Activated CD4-positive, alpha-beta T cell treated with anti-CD3 and anti-CD28 coated beads for 48 hours (primary cell): ENCODE results near the gene PDE4B.
A peak's percentile ranks its signal among the peaks of the same experiment; 100 is the strongest.

Experiments used
- DNase-seq: peaks from one replicate; pipeline ENCODE4 v3.0.0-alpha.2; 2020

PDE4B gene

GRCh38 chr1:66270119-66270812, 477.6 kb downstream of the PDE4B start:
- DNase-seq: no peak

GRCh38 chr1:66271216-66271903, 478.7 kb downstream of the PDE4B start:
- peak; percentile 74 for DNase-seq

GRCh38 chr1:66271904-66272254, 479.2 kb downstream of the PDE4B start:
- DNase-seq: no peak

GRCh38 chr1:66273656-66274055, 481.0 kb downstream of the PDE4B start:
- DNase-seq: no peak

GRCh38 chr1:66274634-66275033, 481.9 kb downstream of the PDE4B start:
- DNase-seq: no peak

- DNase-seq: no peak
Measured at GRCh38 chr1:66275083-66275482, 482.4 kb downstream of the PDE4B start.

GRCh38 chr1:66275601-66276023, 482.9 kb downstream of the PDE4B start:
- DNase-seq: peak; percentile 32

- peak; percentile 24 for DNase-seq
Measured at GRCh38 chr1:66276218-66276617, 483.5 kb downstream of the PDE4B start.

GRCh38 chr1:66278260-66279021, 485.7 kb downstream of the PDE4B start:
- DNase-seq: no peak

- DNase-seq: no peak
Measured at GRCh38 chr1:66281808-66282207, 489.1 kb downstream of the PDE4B start.

GRCh38 chr1:66282343-66282852, 489.7 kb downstream of the PDE4B start:
- DNase-seq: peak; percentile 78

GRCh38 chr1:66282891-66283621, 490.4 kb downstream of the PDE4B start:
- no peak for DNase-seq

- DNase-seq: peak; percentile 45
Measured at GRCh38 chr1:66283622-66284041, 490.9 kb downstream of the PDE4B start.

- DNase-seq: no peak
Measured at GRCh38 chr1:66284746-66285145, 492.1 kb downstream of the PDE4B start.

GRCh38 chr1:66285618-66286270, 493.0 kb downstream of the PDE4B start:
- no peak for DNase-seq

GRCh38 chr1:66286307-66286706, 493.6 kb downstream of the PDE4B start:
- no peak for DNase-seq

- peak; percentile 46 for DNase-seq
Measured at GRCh38 chr1:66288048-66288447, 495.4 kb downstream of the PDE4B start.

- DNase-seq: no peak
Measured at GRCh38 chr1:66290761-66291530, 498.3 kb downstream of the PDE4B start.

- no peak for DNase-seq
Measured at GRCh38 chr1:66291531-66291864, 498.8 kb downstream of the PDE4B start.

- no peak for DNase-seq
Measured at GRCh38 chr1:66292305-66292704, 499.6 kb downstream of the PDE4B start.

GRCh38 chr1:66292944-66293343, 500.2 kb downstream of the PDE4B start:
- no peak for DNase-seq
